Astrocyte of the cerebellum (primary cell): ENCODE results near the gene KLHL21.

Experiments
- DNase-seq: peaks from one replicate; pipeline ENCODE4 v3.0.0-alpha.2; 2011; ENCODE audit warnings: low read depth
- H3K4me3 ChIP-seq: 2 replicates; pipeline ENCODE4 v1.5.1; 2011; ENCODE audit warnings: mild to moderate bottlenecking, low read depth, low read length, moderate library complexity
- CTCF ChIP-seq: IDR thresholded peaks from 2 replicates; pipeline ENCODE4 v1.5.1; 2012; ENCODE audit warnings: low read length, low read depth, moderate library complexity, mild to moderate bottlenecking; ENCODE audit errors: missing control alignments
- in situ Hi-C: cut with HindIII; loops from 2 replicates; pipeline ENCODE4 v1.10.0; 2017; ENCODE audit warnings: low sequenced_read_pairs

Gene KLHL21

GRCh38 chr1:6588128-6588892 lies 14.4 kb downstream of the KLHL21 start:
- DNase-seq = no peak
- TF ChIP-seq CTCF = no peak
- no peak overlapping the region for H3K4me3 ChIP-seq
- in situ Hi-C loops = no loop called here

GRCh38 chr1:6587261-6588005 lies 15.2 kb downstream of the KLHL21 start:
- DNase-seq = no peak
- no peak for TF ChIP-seq CTCF
- H3K4me3 ChIP-seq = no peak overlapping the region
- in situ Hi-C loops = no loop called here

GRCh38 chr1:6586404-6586816 lies 16.3 kb downstream of the KLHL21 start:
- no peak for DNase-seq
- in situ Hi-C loops = no loop called here
- TF ChIP-seq CTCF = no peak
- no peak overlapping the region for H3K4me3 ChIP-seq

- in situ Hi-C loops = no loop called here
- no peak overlapping the region for H3K4me3 ChIP-seq
- no peak for DNase-seq
- no peak for TF ChIP-seq CTCF
Observed at GRCh38 chr1:6585841-6586240, 16.8 kb downstream of the KLHL21 start.

GRCh38 chr1:6585081-6585722 lies 17.5 kb downstream of the KLHL21 start:
- in situ Hi-C loops = no loop called here
- no peak overlapping the region for H3K4me3 ChIP-seq
- TF ChIP-seq CTCF = no peak
- DNase-seq = no peak

GRCh38 chr1:6584126-6585080 lies 18.3 kb downstream of the KLHL21 start:
- H3K4me3 ChIP-seq = no peak overlapping the region
- in situ Hi-C loops = no loop called here
- DNase-seq = no peak
- peak; percentile 18 for TF ChIP-seq CTCF
